Measurements from ENCODE around the gene GTF2F2. TPM values are rescaled to one million over a fixed set of nuclear protein-coding genes. Genes with fewer than 3 reads are reported as not detected.

Gene GTF2F2
- total RNA-seq, 1 experiment from 2014 or later: 33.8 TPM

DNA sequence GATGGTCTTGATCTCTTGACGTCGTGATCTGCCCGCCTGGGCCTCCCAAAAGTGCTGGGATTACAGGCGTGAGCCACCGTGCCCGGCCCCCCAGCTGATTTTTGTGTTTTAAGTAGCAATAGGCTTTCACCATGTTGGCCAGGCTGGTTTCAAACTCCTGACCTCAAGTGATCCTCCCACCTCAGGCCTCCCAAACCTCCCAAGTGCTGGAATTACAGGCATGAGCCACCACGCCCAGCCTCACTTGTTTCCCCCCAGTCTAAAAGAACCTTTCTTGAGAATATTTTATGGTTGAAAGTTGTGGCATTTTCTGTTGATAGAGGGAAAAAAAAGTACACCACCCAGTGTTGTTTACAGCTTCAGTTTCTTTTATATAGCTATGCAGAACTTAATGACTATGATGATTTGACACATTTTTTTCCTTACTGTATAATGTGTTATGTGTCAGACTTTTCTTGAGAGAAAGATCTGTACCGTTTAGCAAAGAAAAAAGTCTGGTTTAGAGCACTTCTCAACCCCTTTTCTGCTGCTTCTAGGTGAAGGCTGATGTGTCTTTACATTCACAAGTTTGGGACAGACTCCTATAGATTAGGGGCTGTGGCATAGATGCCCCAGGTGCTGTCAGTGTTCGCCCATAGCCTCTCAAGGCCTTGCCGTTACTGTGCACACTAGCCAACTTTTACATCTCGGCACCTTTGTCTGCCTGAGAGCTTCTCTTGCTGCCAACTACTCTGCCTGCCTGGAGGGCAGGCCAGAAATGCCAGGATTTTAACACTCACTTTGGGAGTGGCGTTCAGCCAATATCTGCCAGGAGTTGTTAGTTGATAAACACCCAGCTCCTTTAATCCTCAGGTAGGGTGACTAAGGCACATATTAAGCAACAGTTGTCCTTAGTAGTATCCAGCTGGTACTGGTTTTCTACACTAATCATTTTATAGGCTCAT, 47.6 kb downstream of the GTF2F2 start:
- H3K9me3 Mint-ChIP-seq: no peaks in the 10 kb centered on the region
- no peak for ATAC-seq
- peaks cover 12% of the 10 kb centered on the region for H3K36me3 Mint-ChIP-seq
- CTCF ChIA-PET: no interaction called here
- H3K27ac Mint-ChIP-seq: peak overlapping the region; percentile 84
- POLR2A ChIA-PET: no interaction called here
- no peaks in the 10 kb centered on the region for H3K27me3 Mint-ChIP-seq (ENCODE audit: low read depth)
- H3K4me3 Mint-ChIP-seq: no peak overlapping the region
- DNase-seq (ENCODE audit: low spot score): no peak
- H3K4me1 Mint-ChIP-seq: peaks cover 5% of the 10 kb centered on the region
- no peak for TF ChIP-seq USF1 (CRISPR knock-in tag; IDR thresholded peaks at IDR 0.05)
- TF ChIP-seq, protein P1, sequence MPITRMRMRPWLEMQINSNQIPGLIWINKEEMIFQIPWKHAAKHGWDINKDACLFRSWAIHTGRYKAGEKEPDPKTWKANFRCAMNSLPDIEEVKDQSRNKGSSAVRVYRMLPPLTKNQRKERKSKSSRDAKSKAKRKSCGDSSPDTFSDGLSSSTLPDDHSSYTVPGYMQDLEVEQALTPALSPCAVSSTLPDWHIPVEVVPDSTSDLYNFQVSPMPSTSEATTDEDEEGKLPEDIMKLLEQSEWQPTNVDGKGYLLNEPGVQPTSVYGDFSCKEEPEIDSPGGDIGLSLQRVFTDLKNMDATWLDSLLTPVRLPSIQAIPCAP (CRISPR knock-in tag; IDR thresholded peaks at IDR 0.05): no peak

- TF ChIP-seq HMGXB4 (CRISPR knock-in tag; IDR thresholded peaks at IDR 0.05) (no peak), GRHL2 (CRISPR knock-in tag; IDR thresholded peaks at IDR 0.05; ENCODE audit: insufficient replicate concordance, severe bottlenecking) (no peak), ZBTB21 (CRISPR knock-in tag; IDR thresholded peaks at IDR 0.05; ENCODE audit: borderline replicate concordance) (no peak), FOXK1 (CRISPR knock-in tag; IDR thresholded peaks at IDR 0.05) (no peak), E2F4 (CRISPR knock-in tag; IDR thresholded peaks at IDR 0.05; ENCODE audit: borderline replicate concordance, low read depth) (no peak), RELA (CRISPR knock-in tag; IDR thresholded peaks at IDR 0.05; ENCODE audit: borderline replicate concordance) (no peak), NFE2L1 (CRISPR knock-in tag; IDR thresholded peaks at IDR 0.05) (no peak)
- TF ChIP-seq, protein P2, sequence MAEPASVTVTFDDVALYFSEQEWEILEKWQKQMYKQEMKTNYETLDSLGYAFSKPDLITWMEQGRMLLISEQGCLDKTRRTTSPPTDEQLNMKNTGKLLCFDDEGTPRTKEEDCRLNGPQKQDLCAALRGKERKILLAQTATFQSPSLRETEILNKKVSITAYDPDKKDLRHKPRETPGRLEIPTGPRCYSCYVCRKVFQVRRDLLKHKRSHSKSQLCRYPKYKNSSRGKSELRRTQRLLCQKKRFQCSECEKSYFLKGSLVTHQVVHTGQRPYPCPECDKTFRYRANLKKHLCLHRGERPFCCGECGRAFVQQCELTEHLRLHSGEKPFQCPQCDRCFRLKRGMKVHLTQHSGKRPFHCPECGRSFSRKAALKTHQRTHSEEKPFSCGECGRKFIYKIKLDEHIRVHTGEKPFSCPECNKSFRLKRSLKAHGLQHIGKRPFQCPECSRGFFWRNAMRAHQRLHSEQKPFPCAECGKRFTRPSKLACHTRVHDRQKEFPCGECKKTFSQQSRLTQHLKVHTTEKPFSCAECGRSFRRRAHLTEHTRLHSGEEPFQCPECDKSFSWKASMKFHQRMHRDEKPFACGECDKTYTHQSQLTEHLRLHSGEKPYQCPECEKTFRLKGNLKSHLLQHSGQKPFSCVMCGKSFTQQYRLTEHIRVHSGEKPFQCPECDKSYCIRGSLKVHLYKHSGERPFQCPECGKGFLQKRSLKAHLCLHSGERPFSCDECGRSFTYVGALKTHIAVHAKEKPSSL (CRISPR knock-in tag; conservative IDR thresholded peaks at IDR 0.05): no peak
- TF ChIP-seq, protein P3, sequence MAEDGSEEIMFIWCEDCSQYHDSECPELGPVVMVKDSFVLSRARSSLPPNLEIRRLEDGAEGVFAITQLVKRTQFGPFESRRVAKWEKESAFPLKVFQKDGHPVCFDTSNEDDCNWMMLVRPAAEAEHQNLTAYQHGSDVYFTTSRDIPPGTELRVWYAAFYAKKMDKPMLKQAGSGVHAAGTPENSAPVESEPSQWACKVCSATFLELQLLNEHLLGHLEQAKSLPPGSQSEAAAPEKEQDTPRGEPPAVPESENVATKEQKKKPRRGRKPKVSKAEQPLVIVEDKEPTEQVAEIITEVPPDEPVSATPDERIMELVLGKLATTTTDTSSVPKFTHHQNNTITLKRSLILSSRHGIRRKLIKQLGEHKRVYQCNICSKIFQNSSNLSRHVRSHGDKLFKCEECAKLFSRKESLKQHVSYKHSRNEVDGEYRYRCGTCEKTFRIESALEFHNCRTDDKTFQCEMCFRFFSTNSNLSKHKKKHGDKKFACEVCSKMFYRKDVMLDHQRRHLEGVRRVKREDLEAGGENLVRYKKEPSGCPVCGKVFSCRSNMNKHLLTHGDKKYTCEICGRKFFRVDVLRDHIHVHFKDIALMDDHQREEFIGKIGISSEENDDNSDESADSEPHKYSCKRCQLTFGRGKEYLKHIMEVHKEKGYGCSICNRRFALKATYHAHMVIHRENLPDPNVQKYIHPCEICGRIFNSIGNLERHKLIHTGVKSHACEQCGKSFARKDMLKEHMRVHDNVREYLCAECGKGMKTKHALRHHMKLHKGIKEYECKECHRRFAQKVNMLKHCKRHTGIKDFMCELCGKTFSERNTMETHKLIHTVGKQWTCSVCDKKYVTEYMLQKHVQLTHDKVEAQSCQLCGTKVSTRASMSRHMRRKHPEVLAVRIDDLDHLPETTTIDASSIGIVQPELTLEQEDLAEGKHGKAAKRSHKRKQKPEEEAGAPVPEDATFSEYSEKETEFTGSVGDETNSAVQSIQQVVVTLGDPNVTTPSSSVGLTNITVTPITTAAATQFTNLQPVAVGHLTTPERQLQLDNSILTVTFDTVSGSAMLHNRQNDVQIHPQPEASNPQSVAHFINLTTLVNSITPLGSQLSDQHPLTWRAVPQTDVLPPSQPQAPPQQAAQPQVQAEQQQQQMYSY (CRISPR knock-in tag; IDR thresholded peaks at IDR 0.05): no peak
- TF ChIP-seq, protein P4, sequence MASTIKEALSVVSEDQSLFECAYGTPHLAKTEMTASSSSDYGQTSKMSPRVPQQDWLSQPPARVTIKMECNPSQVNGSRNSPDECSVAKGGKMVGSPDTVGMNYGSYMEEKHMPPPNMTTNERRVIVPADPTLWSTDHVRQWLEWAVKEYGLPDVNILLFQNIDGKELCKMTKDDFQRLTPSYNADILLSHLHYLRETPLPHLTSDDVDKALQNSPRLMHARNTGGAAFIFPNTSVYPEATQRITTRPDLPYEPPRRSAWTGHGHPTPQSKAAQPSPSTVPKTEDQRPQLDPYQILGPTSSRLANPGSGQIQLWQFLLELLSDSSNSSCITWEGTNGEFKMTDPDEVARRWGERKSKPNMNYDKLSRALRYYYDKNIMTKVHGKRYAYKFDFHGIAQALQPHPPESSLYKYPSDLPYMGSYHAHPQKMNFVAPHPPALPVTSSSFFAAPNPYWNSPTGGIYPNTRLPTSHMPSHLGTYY (CRISPR knock-in tag; IDR thresholded peaks at IDR 0.05): no peak
- TF ChIP-seq, protein P5, sequence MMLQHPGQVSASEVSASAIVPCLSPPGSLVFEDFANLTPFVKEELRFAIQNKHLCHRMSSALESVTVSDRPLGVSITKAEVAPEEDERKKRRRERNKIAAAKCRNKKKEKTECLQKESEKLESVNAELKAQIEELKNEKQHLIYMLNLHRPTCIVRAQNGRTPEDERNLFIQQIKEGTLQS (CRISPR knock-in tag; conservative IDR thresholded peaks at IDR 0.05): no peak
- TF ChIP-seq, protein P6, sequence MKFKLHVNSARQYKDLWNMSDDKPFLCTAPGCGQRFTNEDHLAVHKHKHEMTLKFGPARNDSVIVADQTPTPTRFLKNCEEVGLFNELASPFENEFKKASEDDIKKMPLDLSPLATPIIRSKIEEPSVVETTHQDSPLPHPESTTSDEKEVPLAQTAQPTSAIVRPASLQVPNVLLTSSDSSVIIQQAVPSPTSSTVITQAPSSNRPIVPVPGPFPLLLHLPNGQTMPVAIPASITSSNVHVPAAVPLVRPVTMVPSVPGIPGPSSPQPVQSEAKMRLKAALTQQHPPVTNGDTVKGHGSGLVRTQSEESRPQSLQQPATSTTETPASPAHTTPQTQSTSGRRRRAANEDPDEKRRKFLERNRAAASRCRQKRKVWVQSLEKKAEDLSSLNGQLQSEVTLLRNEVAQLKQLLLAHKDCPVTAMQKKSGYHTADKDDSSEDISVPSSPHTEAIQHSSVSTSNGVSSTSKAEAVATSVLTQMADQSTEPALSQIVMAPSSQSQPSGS (CRISPR knock-in tag; IDR thresholded peaks at IDR 0.05; ENCODE audit: borderline replicate concordance, low read depth): no peak
- no peaks in the 10 kb centered on the region for H3K27me3 Mint-ChIP-seq (ENCODE audit: low read depth)
- H3K4me3 Mint-ChIP-seq: no peak overlapping the region
- H3K4me1 Mint-ChIP-seq: peaks cover 5% of the 10 kb centered on the region
- ChIA-PET CTCF (no interaction called here), POLR2A (no interaction called here)
- DNase-seq (ENCODE audit: low spot score): no peak
- peaks cover 12% of the 10 kb centered on the region for H3K36me3 Mint-ChIP-seq
- peak overlapping the region; percentile 84; the same call in 1 of the 2 replicates for H3K27ac Mint-ChIP-seq
- H3K9me3 Mint-ChIP-seq: no peaks in the 10 kb centered on the region
- no peak for ATAC-seq
Observed at GRCh38 chr13:45168555-45168930, 48.2 kb downstream of the GTF2F2 start.

Data from WTC11 (cell line).